ENCODE results near the gene COL20A1. TPM values are rescaled to one million over a fixed set of nuclear protein-coding genes. Genes with fewer than 3 reads are reported as not detected.

The COL20A1 gene
- total RNA-seq, 2 donors from 2014 or later: not detected

- ATAC-seq (no peak), DNase-seq (no peak)
- Histone ChIP-seq H3K27ac (no peak overlapping the region), H3K36me3 (replicated peaks in 1 of 2; ENCODE audit: insufficient read depth in 1 of 2, low read depth in 2 of 2) (no peaks in the 10 kb centered on the region), H3K9me3 (no peaks in the 10 kb centered on the region), H3K27me3 (no peaks in the 10 kb centered on the region), H3K4me3 (no peak overlapping the region), H3K4me1 (peaks cover 8% of the 10 kb centered on the region)
- intact Hi-C loops (cut with DNase I): no loop called here
- WGBS, 2 donors: 50 to 56% methylated on average over 2 to 7 of the region's 7 CpGs
- no peak for TF ChIP-seq POLR2A (IDR thresholded peaks at IDR 0.05)
- no peak for TF ChIP-seq CTCF (IDR thresholded peaks at IDR 0.05)
These were observed 24.7 kb upstream of the COL20A1 start for GRCh38 chr20:63268256-63268655.

- no peak overlapping the region for H3K27ac ChIP-seq
- DNase-seq (no peak), ATAC-seq (no peak)
- H3K9me3 ChIP-seq: no peaks in the 10 kb centered on the region
- H3K4me3 ChIP-seq: no peak overlapping the region
- intact Hi-C loops (cut with DNase I): no loop called here
- no peaks in the 10 kb centered on the region for H3K36me3 ChIP-seq (replicated peaks in 1 of 2; ENCODE audit: insufficient read depth in 1 of 2, low read depth in 2 of 2)
- H3K27me3 ChIP-seq: no peaks in the 10 kb centered on the region
- no peak for TF ChIP-seq CTCF (IDR thresholded peaks at IDR 0.05)
- no peak for TF ChIP-seq POLR2A (IDR thresholded peaks at IDR 0.05)
- 6 to 37% methylated on average over 8 to 18 of the region's 18 CpGs for WGBS, 2 donors
- H3K4me1 ChIP-seq: peaks cover 14% of the 10 kb centered on the region
These were observed 24.1 kb upstream of the COL20A1 start for GRCh38 chr20:63268671-63269439.

GRCh38 chr20:63269724-63270123 lies 23.3 kb upstream of the COL20A1 start:
- H3K9me3 ChIP-seq: no peaks in the 10 kb centered on the region
- no peak overlapping the region for H3K27ac ChIP-seq
- H3K4me1 ChIP-seq: peaks cover 21% of the 10 kb centered on the region
- H3K27me3 ChIP-seq: no peaks in the 10 kb centered on the region
- DNase-seq: no peak
- no peak for ATAC-seq
- intact Hi-C loops (cut with DNase I): no loop called here
- H3K36me3 ChIP-seq (replicated peaks in 1 of 2; ENCODE audit: insufficient read depth in 1 of 2, low read depth in 2 of 2): no peaks in the 10 kb centered on the region
- no peak overlapping the region for H3K4me3 ChIP-seq
- WGBS, 2 donors: 89 to 92% methylated on average over 9 of the region's 9 CpGs
- no peak for TF ChIP-seq CTCF (IDR thresholded peaks at IDR 0.05)
- TF ChIP-seq POLR2A (IDR thresholded peaks at IDR 0.05): no peak

GRCh38 chr20:63270606-63271325 lies 22.2 kb upstream of the COL20A1 start:
- Histone ChIP-seq H3K4me1 (peaks cover 27% of the 10 kb centered on the region), H3K27ac (no peak overlapping the region), H3K4me3 (no peak overlapping the region), H3K36me3 (replicated peaks in 1 of 2; ENCODE audit: insufficient read depth in 1 of 2, low read depth in 2 of 2) (no peaks in the 10 kb centered on the region), H3K9me3 (no peaks in the 10 kb centered on the region), H3K27me3 (no peaks in the 10 kb centered on the region)
- TF ChIP-seq POLR2A (IDR thresholded peaks at IDR 0.05) (no peak), CTCF (IDR thresholded peaks at IDR 0.05) (no peak)
- intact Hi-C loops (cut with DNase I): no loop called here
- DNase-seq: no peak
- WGBS, 2 donors: 85 to 87% methylated on average over 9 of the region's 9 CpGs
- ATAC-seq: no peak
